AG20443 (cell line): ENCODE data around the gene KMO.

Experiments used
- DNase-seq: peaks from one replicate; pipeline ENCODE4 v3.0.0; 2012; ENCODE audit warnings: low spot score, mixed read lengths

Gene KMO

GRCh38 chr1:241536969-241537368 is 4.8 kb downstream of the KMO start:
- DNase-seq: no peak

GRCh38 chr1:241542199-241542907 is 10.2 kb downstream of the KMO start:
- no peak for DNase-seq

DNA sequence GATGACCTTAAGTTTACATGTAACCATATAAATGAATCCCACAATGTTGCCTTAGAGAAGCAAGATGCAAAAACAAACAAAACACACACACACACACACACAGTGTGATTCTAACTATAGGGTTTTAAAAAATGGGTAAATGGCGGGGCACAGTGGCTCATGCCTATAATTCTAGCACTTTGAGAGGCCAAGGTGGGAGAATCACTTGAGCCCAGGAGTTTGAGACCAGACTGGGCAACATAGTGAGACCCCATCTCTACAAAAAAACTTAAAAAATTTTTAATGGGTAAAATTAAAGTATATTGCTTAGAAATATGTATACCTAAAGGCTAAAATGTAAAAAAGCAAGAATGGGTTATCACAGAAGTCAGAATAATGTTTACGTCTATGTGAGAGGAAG is 15.8 kb downstream of the KMO start:
- DNase-seq: no peak

- DNase-seq: no peak
Observed at GRCh38 chr1:241550318-241550717, 18.1 kb downstream of the KMO start.

DNA sequence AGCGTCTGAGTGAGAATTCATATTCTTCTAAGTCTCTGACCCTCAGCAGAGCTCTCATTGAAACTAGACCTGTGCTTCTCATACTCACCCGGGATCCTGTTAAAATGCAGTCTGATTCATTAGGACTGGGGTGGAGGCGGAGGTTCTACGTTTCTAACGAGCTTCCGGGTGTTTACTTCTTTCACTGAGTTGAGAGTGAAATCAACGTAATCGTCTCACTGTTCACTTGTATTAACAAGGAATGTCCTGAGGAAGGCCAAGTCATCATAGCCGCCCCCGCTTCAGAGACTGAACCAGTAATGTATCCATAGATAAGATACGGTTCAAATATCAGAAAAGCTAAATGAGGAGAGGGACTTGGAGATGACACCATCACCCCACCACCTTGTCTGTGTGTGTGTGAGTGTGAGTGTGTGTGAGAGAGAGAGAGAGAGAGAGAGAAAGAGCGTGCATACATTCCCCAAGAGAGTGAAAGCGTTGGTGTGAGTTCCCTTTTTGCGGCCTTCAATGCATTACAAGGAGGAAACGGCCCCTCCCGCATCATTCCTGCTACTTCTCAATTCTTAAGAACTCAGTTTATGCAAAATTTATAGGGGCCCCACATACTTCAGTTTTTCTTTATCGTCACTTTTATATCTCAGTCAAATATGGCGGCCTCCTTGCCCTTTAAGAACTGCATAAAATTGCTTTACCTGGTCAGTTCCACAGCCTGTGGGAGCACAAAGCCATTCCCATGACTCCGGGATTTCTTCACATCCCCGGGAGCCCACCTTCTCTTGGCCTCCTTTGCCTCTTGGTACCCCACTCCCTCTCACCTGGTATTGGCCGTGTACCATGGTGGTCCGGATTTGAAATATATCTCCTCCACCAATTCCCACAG is 19.8 kb downstream of the KMO start:
- no peak for DNase-seq

DNA sequence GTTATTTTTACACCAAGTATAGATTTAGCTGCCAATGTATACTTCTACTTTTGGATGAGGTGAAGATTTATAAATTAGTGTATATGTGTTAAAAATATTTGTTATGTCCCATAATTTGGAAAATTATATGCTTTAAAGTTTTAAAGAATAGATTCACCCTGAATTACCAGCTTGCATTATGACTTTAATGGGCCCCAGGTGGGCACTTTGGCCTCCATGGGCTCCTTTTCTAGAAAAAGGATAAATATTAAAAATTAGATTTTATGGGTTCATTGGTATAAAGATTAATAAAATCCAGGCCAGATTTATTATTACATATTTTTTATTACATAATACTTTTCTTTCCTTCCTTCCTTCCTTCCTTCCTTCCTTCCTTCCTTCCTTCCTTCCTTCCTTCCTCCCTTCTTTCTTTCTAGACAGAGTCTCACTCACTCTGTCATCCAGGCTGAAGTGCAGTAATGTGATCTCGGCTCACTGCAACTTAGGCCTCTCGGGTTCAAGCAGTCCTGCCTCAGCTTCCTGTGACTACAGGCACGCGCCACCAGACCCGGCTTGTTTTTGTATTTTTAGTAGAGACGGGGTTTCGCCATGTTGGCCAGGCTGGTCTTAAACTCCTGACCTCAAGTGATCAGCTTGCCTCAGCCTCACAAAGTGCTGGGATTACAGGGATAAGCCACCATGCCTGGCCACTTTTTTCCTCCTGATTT is 21.9 kb downstream of the KMO start:
- no peak for DNase-seq

GRCh38 chr1:241555526-241555925 is 23.3 kb downstream of the KMO start:
- DNase-seq: no peak

- no peak for DNase-seq
Observed at GRCh38 chr1:241557031-241557430, 24.9 kb downstream of the KMO start.

DNA sequence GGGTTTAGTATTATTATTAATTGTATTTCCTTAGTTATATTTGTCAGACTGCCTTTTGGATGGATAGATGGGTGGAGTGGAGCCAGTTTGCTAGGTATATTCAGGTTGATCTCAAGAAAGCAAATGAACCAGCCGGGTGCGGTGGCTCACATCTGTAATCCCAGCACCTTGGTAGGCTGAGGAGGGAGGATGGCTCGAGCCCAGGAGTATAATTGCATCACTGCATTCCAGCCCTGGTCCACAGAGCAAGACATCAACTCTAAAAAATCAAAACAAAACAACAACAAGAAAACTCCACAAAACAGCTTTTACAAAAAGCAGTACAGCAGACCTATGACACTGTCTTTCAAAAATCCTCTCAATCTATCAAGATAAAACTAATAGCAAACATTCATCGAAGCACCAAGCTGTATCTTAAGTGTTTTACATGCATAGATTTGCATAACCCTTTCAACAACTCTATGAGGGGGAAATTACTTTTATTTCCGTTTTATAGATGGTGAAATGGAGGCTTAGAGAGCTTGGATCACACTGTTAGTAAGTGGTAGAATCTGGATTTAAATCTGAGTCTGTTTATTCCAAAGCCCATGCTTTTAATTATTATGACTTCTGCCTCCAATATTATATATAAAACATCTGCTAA is 25.5 kb downstream of the KMO start:
- no peak for DNase-seq

GRCh38 chr1:241560146-241560848 is 28.1 kb downstream of the KMO start:
- no peak for DNase-seq

- no peak for DNase-seq
Observed at GRCh38 chr1:241560849-241561187, 28.6 kb downstream of the KMO start.

DNA sequence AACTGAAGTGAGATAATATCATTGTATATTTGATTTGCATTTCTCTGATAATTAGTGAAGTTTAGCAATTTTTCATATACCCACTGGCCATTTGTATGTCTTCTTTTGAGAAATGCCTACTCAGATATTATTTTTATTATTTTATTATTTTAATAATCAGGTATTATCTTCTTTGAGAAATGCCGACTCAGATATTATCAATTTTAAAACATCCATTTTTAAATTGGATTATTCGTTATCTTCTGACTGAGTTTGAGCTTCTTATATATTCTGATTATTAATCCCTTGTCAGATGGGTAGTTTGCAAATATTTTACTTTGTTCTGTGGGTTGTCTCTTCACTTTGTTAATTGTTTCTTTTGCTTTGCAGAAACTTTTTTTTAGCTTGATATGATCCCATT is 37.7 kb downstream of the KMO start:
- no peak for DNase-seq

DNA sequence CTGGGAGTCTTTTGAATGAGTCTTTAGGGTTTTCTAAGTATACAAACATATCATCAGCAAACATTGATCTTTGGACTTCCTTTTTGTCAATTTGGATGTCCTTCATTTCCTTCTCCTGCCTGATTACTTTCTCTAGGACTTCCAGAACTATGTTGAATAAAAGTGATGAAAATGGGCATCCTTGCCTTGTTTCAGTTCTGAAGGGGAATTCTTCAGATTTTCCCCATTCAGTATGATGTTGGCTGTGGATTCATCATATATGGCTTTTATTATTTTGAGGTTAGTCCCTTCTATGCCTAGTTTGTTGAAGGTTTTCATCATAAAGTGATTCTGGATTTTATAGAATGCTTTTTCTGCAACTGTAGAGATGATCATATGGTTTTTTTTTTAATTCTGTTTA is 42.0 kb downstream of the KMO start:
- no peak for DNase-seq

GRCh38 chr1:241579434-241579833 is 47.3 kb downstream of the KMO start:
- no peak for DNase-seq

- DNase-seq: no peak
Observed at GRCh38 chr1:241582921-241583321, 50.7 kb downstream of the KMO start.

GRCh38 chr1:241586905-241587512 is 54.8 kb downstream of the KMO start:
- DNase-seq: no peak

GRCh38 chr1:241589521-241589920 is 57.3 kb downstream of the KMO start:
- DNase-seq: no peak

- no peak for DNase-seq
Observed at GRCh38 chr1:241590719-241591118, 58.5 kb downstream of the KMO start.

GRCh38 chr1:241591317-241591716 is 59.1 kb downstream of the KMO start:
- peak; percentile 28 for DNase-seq

GRCh38 chr1:241591736-241592135 is 59.6 kb downstream of the KMO start:
- DNase-seq: no peak

- DNase-seq: peak; percentile 29
Observed at GRCh38 chr1:241592273-241592958, 60.2 kb downstream of the KMO start.
